Stimulated activated effector memory CD8-positive, alpha-beta T cell treated with anti-CD3 and anti-CD28 coated beads, Interleukin-12 subunit alpha, Interleukin-12 subunit beta, amount 100 ng/mL, for 72 hours (primary cell): ENCODE results near the gene BBS2.

Source experiments
- ATAC-seq: fragments of 150-1000 bp; cut with Tn5 transposase; 2 replicates; pipeline ENCODE4 v1.10.0; 2021
- DNase-seq, 2 donors: peaks; one replicate each; pipeline ENCODE4 v3.0.0; 2021 to 2022; ENCODE audit warnings: low spot score in 2 of 2
- H3K27ac Mint-ChIP-seq: one replicate; pipeline ENCODE4 v1.8.0; 2022; ENCODE audit warnings: mild to moderate bottlenecking, mixed read lengths
- H3K36me3 Mint-ChIP-seq: one replicate; pipeline ENCODE4 v1.8.0; 2022; ENCODE audit warnings: mild to moderate bottlenecking, mixed read lengths
- H3K4me1 Mint-ChIP-seq: one replicate; pipeline ENCODE4 v1.8.0; 2022; ENCODE audit warnings: mixed read lengths
- H3K4me3 Mint-ChIP-seq: one replicate; pipeline ENCODE4 v1.8.0; 2022; ENCODE audit warnings: mild to moderate bottlenecking, mixed read lengths
- H3K9me3 Mint-ChIP-seq: one replicate; pipeline ENCODE4 v1.8.0; 2022; ENCODE audit warnings: mixed read lengths

BBS2 gene

DNA sequence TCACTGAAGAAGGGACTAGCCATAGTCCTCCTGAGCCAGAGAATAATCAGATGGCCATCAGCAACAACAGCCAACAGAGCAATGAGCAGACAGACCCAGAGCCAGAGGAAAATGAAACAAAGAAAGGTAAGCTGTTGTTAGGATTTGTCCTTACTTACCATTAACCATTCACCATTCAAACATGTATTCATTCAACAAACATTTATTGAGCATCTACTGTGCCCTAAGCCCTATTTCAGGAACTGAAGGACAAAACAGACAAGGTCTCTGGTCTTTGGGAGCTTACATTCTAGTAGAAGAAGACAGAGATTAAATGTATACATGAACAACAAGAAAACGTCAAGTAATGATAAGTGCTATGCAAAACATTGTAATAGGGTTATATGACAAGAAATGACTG is 49.2 kb downstream of the BBS2 start:
- DNase-seq: no peak
- Mint-ChIP-seq H3K27ac (peak overlapping the region; percentile 29), H3K4me3 (no peak overlapping the region), H3K36me3 (peaks cover 100% of the 10 kb centered on the region), H3K9me3 (no peaks in the 10 kb centered on the region), H3K4me1 (no peaks in the 10 kb centered on the region)
- no peak for ATAC-seq

DNA sequence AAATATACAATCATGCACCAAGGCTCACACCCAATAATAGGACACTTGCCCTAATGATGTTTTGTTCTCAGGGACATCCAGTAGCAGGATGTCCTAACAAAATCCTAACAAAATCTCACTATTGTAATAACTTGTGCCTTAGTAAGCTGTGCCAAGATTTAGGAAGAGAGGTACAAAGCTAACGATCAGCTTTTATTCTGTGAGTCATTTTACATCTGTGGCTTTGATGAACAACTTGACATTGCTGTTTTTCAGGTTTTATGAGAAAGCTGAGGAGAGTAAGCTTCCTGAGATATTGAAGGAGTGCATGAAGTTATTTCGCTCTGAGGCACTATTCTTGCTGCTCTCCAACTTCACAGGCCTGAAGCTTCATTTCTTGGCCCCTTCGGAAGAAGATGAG is 49.6 kb downstream of the BBS2 start:
- H3K4me1 Mint-ChIP-seq: no peaks in the 10 kb centered on the region
- peak overlapping the region; percentile 29 for H3K27ac Mint-ChIP-seq
- DNase-seq (no peak), ATAC-seq (no peak)
- no peak overlapping the region for H3K4me3 Mint-ChIP-seq
- peaks cover 100% of the 10 kb centered on the region for H3K36me3 Mint-ChIP-seq
- no peaks in the 10 kb centered on the region for H3K9me3 Mint-ChIP-seq

DNA sequence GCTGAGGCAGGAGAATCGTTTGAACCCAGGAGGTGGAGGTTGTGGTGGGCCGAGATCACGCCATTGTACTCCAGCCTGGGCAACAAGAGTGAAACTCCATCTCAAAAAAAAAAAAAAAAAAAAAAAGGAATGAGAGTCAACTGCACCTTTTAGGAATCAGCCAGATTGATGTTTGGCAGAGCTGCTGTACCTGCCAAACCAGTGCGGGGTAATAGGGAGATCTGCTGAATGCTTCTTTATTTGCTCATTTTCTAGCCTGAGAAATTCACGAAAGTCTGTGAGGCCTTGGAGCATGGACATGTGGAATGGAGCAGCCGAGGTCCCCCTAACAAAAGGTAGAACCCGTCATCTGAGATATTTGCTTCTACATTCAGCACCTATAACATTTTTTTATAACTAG is 50.1 kb downstream of the BBS2 start:
- ATAC-seq: no peak
- peaks cover 100% of the 10 kb centered on the region for H3K36me3 Mint-ChIP-seq
- H3K27ac Mint-ChIP-seq: peak overlapping the region; percentile 29
- DNase-seq: no peak
- H3K4me1 Mint-ChIP-seq: no peaks in the 10 kb centered on the region
- H3K4me3 Mint-ChIP-seq: no peak overlapping the region
- H3K9me3 Mint-ChIP-seq: no peaks in the 10 kb centered on the region

DNA sequence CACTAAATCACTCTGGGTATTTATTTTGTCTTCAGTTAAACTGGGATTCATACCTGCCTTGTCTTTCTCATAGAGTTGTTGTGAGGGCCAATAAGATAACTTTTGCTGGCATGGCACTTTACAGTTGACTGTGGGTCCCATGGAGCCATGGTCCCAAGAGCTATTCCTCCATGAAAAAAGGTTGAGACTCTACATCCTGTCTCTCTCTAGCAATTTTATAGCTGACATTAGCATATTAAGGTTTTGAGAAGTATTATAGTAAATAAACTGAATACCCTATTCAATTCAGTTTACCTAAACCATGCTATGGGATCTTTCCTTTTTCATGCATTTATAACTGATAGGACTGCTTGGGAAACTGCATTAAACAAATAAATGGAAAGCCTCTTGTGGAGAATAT is 51.0 kb downstream of the BBS2 start:
- no peak for ATAC-seq
- H3K27ac Mint-ChIP-seq: peak overlapping the region; percentile 29
- H3K36me3 Mint-ChIP-seq: peaks cover 100% of the 10 kb centered on the region

DNA sequence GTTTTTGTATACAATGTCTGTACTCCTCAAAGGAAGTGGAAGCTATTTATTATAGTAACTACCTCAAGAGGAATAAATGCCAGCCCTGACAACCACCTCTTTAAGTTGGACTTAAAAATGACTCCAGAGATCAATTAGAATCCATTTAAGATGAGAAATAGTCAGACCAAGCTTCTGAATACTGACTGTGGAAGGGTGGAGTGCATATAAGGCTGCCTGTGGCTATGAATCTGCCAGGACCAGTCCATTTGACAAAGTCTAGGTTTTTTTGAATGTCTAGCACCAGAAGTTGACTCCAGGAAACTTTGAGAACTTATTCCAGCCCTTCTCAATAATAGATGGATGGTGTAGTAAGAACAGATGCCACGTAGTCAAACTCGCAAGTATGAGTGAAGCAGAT is 53.5 kb downstream of the BBS2 start:
- DNase-seq (no peak), ATAC-seq (no peak)
- Mint-ChIP-seq H3K4me3 (no peak overlapping the region), H3K4me1 (no peaks in the 10 kb centered on the region), H3K27ac (peak overlapping the region; percentile 34), H3K9me3 (no peaks in the 10 kb centered on the region), H3K36me3 (peaks cover 100% of the 10 kb centered on the region)

More for the DNA sequence above, 51.0 kb downstream of the BBS2 start:
- no peak for DNase-seq
- no peak overlapping the region for H3K4me3 Mint-ChIP-seq
- no peaks in the 10 kb centered on the region for H3K9me3 Mint-ChIP-seq
- H3K4me1 Mint-ChIP-seq: no peaks in the 10 kb centered on the region

DNA sequence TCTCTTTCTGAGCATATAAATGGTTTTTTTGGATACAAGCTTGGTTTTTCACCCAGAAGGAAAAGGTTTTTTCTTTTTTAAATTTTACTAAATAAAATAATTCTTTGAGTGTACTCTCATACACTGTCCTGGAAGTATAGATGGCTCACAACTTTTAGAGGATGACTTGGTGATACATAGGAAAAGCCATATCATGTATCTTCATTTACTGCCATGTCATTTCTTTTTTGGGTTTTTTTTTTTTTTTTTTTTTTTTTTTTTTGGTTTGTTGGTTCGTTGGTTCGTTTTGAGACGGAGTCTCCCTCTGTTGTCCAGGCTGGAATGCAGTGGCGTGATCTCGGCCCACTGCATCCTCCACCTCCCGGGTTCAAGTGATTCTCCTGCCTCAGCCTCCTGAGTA is 56.7 kb downstream of the BBS2 start:
- ATAC-seq (no peak), DNase-seq (no peak)
- Mint-ChIP-seq H3K9me3 (no peaks in the 10 kb centered on the region), H3K36me3 (peaks cover 100% of the 10 kb centered on the region), H3K27ac (no peak overlapping the region), H3K4me1 (no peaks in the 10 kb centered on the region), H3K4me3 (no peak overlapping the region)

DNA sequence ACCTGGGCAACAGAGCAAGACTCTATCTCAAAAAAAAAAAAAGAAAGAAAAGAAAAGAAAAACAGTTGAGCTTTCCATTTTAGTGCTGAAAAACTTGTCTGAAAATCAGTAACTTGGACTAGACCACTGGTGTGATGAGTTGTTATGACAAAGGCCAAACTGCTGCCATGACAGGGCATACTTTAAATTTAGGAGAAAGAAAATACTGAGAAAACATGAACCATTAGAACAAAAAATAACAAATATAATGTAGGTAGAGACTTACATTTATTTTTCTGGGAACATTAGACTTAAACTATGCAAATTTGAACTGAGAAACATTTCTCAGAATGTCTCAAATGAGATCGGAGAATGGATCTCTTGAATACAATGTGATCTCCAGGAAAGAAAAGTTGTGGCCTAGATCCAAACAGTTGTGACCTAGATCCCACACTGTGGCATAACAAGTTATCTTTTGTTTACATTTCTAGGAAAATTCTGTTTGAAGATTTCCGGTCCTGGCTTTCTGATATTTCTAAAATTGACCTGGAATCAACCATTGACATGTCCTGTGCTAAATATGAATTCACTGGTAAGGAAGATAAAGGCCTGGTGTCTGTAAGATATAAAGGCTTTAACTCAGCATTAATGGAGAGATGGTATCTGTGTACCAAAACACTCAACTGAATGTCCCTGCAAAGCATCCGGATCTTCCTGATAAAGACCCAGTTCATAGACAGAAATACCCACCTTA is 57.6 kb downstream of the BBS2 start:
- no peak for ATAC-seq
- peak overlapping the region; percentile 85 for H3K27ac Mint-ChIP-seq

DNA sequence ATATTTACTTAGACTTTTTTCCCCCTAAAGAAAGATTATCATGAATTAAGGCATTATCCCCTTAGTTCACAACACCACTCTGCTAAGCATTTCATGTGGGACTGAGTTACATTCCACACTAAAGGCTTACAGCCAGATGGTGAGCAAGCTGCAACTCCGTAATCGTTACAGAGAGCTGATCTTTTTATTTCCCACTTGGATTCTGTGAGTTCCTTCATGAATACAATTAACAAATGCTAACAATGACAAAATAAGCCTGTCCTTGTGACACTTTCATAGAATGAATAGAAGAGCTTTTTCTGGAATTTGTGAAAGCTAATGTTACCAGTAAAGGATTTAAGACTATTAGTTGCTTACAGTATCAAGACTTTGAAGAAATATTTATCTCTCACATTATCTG is 59.7 kb downstream of the BBS2 start:
- Mint-ChIP-seq H3K4me1 (peaks cover 9% of the 10 kb centered on the region), H3K27ac (peak overlapping the region; percentile 32), H3K36me3 (peaks cover 100% of the 10 kb centered on the region), H3K4me3 (no peak overlapping the region), H3K9me3 (no peaks in the 10 kb centered on the region)
- no peak for DNase-seq
- no peak for ATAC-seq

More for the DNA sequence above, 57.6 kb downstream of the BBS2 start:
- Mint-ChIP-seq H3K4me3 (no peak overlapping the region), H3K9me3 (no peaks in the 10 kb centered on the region), H3K4me1 (no peaks in the 10 kb centered on the region), H3K36me3 (peaks cover 100% of the 10 kb centered on the region)
- DNase-seq: no peak

DNA sequence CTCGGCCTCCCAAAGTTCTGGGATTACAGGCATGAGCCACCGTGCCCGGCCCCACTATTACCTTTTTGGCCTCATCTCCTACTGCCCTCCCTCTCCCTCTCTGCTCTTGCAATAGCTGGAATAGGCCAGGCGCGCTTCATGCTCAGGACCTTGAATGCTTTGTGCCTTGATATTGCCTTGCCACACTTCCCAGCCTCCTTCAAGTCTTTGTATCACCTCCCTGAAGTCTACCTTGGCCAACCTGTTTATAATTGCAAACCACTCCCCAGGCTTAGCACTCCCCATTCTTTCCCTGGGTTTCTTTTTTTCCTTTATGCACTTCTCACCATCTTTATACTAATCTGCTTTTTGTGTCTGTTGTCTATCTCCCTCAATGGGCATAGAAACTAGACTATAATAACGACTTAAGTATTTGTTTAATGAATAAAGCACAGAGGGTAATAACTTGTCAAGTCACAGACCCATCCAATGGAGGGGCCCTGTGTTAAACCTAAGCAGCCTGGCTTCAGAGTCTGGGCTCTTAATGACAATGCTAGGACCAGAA is 61.8 kb downstream of the BBS2 start:
- no peak for ATAC-seq
- no peak for DNase-seq
- Mint-ChIP-seq H3K4me3 (no peak overlapping the region), H3K4me1 (peaks cover 15% of the 10 kb centered on the region), H3K9me3 (no peaks in the 10 kb centered on the region), H3K36me3 (peaks cover 97% of the 10 kb centered on the region), H3K27ac (no peak overlapping the region)

DNA sequence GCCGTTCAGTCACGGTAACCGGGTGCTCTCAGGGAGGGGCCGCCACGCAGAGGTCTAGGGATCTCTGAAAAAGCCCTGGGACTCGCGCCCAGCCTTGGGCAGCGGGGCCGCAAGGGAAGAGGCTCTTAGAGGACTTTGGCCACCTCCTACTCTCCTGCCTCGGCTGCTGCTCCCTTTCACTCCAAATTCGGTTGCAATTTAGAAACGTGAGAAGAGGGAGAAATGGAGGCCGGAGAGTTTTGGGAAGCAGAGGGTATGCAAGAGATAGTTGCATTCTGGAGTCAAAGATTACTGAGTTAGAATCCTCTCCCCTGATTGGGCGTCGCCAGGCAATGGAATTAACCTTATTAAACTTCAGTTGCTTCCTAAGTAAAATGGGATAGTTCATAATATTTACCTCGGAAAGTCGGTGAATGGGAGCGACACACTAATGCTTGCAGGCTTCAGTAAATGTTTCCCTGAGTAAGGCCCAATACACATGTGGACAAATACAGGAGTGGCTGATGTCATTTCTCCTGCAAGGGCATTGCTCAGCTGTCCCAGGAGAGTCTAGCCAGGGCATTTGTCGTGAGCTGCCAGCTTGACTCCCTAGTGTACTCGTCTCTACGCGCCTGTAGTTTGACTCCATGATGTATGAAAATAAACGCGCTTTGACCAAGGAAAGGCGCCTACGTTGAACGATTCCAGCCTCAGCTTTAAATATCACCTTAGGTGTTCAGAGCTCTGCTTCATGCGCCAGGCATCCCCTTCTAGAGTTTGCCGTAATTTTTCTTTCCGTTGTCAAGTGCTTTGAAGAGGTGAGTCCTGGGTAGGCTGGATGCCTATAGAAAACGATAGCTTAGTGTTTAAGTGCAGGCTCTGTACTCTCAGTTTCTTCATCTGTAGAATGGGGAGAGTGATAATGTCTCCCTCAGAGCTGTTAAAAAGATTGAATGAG is 67.8 kb downstream of the BBS2 start:
- Mint-ChIP-seq H3K27ac (peak overlapping the region; percentile 99), H3K9me3 (no peaks in the 10 kb centered on the region), H3K4me1 (peaks cover 55% of the 10 kb centered on the region), H3K36me3 (peaks cover 85% of the 10 kb centered on the region), H3K4me3 (peak overlapping the region; percentile 89)
- ATAC-seq: peak; percentile 55
- DNase-seq: no peak

DNA sequence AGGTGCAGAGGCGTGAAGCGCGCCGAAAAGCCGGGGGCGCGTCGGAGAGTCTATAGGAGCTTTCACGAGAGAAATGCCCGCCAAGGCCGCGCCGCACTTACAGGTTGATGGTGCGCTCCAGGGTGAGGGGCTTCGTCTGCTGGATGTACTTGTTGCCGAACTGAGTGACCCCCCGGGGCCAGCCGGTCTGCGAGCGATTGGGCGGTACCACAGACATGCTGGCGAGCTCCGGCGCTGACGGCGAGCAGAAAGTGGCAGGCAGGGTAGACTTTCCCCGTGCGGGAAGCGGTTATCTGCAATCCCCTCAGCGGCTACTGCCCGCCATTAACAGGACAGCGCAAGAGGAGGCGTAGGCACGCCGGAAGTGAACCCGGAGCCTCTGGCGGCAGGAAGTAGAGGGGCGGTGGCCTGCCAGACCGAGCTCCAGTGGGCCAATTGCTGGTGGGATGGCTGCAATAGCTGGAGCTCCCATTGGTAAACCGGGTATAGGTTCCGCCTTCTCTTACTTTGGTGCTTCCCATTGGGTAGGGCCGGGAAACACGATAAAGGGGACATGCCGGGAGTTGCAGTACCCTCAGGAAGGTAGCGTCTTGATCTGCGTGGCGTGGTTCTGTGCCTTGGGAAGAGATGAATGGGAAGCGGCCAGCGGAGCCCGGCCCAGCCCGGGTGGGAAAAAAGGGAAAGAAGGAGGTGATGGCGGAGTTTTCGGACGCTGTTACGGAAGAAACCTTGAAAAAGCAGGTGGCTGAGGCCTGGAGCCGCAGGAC is 68.7 kb downstream of the BBS2 start, which contains the start of the genes NUDT21 and OGFOD1:
Gene NUDT21 (minus strand): TSS at position 347 of the 767 bp plus-strand sequence. CDS start 130 bp downstream, at position 217.
Gene OGFOD1 (plus strand): TSS at position 569 of the 767 bp plus-strand sequence. CDS start 59 bp downstream, at position 628.
- Mint-ChIP-seq H3K4me1 (peaks cover 59% of the 10 kb centered on the region), H3K9me3 (no peaks in the 10 kb centered on the region), H3K36me3 (peaks cover 85% of the 10 kb centered on the region), H3K27ac (peak within 1 kb of the TSS; percentile 99), H3K4me3 (peak within 1 kb of the TSS; percentile 89)
- ATAC-seq: peak; percentile 96
- DNase-seq: peak; percentile 67 to 92

DNA sequence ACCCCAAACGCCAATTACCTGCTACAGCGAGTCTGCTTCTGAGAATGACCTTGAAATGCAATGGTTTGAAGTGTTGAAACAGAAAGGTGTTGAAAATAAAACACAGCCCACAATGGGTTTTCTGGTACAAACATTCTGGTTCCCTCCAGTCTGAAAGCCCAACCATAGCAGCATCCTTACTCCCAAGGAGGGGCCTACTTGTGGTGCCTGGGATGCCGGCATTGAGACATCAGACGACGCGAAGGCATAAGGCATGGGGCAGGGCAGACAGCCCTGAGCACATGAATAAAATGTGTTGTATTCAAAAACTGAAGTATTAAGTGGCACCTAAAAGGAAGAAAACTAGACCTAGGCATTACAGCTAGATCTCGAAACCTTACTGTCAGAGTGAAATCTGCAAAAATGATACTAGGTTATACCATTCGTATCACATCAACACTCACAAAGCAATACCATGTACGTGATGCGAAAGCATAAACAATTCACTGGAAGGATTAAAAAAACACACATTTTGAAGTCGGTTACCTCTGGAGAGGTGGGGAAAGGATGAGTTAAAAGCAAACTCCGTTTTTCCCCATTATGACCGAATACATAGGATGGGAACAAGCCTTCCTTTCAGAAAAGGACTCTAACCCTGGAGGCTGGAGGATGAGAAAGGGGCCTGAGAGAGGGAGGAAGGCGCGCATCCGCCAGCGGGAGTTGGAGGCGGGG is 69.4 kb downstream of the BBS2 start:
- Mint-ChIP-seq H3K4me1 (peaks cover 52% of the 10 kb centered on the region), H3K36me3 (peaks cover 85% of the 10 kb centered on the region), H3K27ac (peak overlapping the region; percentile 99), H3K9me3 (no peaks in the 10 kb centered on the region), H3K4me3 (peak overlapping the region; percentile 89)
- ATAC-seq (peak; percentile 57), DNase-seq (peak; percentile 25 to 63)

DNA sequence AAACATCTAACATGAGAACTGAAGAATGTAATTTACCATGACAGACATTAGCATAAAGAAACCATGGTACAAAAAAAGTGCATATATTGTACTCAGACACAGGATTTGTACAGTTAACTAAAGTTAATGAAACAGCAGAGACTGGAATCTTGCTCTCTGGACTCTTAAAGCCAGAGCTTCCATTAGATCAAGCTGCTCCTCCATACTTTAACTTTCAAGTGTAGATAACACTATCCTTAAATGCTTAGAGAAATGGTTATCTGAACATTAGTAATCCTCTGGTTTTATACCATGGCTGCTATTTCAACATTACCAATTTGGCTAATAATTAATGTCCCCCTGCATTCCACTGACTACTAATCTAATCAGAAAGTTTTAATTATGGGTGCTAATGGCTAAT is 71.8 kb downstream of the BBS2 start:
- Mint-ChIP-seq H3K4me1 (peaks cover 46% of the 10 kb centered on the region), H3K27ac (peak overlapping the region; percentile 86)
- no peak for ATAC-seq

DNA sequence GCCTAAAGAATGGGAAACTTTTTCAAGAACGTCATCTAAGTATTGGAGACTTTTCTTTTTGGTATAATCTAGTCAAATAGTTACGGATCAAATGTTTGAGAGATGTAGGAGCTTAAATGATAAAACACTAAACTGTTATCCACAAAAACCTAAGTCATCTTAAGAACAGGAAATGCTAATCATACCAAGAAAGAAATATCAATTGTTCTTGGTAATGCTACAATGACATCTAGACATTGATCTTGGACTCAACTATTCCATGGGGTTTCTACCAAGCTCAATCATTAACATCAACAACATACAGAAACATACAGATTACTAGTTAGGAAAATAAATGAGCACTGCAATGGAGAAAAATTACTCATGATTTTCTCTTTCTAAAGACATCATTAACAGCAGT is 72.5 kb downstream of the BBS2 start:
- H3K4me3 Mint-ChIP-seq: peak overlapping the region; percentile 89
- H3K27ac Mint-ChIP-seq: peak overlapping the region; percentile 86
- ATAC-seq (peak; percentile 30), DNase-seq (no peak)
- peaks cover 41% of the 10 kb centered on the region for H3K4me1 Mint-ChIP-seq
- no peaks in the 10 kb centered on the region for H3K9me3 Mint-ChIP-seq
- peaks cover 89% of the 10 kb centered on the region for H3K36me3 Mint-ChIP-seq

More for the DNA sequence above, 71.8 kb downstream of the BBS2 start:
- no peaks in the 10 kb centered on the region for H3K9me3 Mint-ChIP-seq
- peaks cover 88% of the 10 kb centered on the region for H3K36me3 Mint-ChIP-seq
- H3K4me3 Mint-ChIP-seq: peak overlapping the region; percentile 89
- DNase-seq: no peak
